Measurements from ENCODE around the gene NHSL2.

DNA sequence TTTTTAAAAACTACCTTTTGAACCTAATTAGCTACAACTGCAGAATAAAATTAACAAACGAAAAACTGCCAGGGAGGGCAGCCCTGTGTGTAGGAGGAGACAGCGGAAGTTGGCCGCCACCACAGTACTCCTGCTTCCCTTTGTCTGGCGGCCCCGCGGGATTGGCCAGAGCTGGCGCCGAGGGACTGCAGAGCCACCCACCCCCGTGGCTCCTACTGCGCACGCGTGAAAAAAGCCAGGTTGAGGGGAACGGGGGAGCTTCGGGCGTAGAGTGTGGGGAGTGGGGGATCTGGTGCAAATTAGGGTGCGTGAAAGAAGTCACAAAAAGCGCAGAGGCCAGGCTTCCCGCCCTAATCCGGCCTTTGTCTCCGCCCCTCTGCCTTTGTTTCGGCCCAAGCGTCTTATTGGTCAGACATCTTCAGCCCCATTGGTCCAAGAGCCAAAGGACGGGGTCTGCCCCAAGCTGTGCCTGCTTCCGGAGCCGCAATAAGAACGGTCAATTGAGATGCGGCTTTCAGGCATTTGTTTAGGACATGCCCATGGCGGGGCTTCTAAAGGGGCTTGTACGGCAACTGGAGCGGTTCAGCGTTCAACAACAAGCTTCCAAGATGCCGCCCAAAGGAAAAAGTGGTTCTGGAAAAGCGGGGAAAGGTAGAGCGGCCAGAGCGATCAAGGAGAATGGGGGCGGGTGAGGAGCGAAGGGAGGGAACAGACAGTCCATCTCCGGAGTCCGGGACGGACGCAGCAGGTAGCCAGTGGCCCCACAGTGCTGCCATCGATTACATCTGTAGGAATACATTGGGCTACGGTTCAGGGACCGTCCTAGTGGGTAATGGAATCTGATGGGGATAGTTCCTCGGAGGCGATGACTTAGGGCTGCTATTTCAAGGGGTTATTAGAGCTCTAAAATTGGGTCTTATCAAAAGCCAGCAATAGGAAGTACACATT, 270.8 kb downstream of the NHSL2 start, which contains the start of gene PIN4:
- TF ChIP-seq, protein P1, sequence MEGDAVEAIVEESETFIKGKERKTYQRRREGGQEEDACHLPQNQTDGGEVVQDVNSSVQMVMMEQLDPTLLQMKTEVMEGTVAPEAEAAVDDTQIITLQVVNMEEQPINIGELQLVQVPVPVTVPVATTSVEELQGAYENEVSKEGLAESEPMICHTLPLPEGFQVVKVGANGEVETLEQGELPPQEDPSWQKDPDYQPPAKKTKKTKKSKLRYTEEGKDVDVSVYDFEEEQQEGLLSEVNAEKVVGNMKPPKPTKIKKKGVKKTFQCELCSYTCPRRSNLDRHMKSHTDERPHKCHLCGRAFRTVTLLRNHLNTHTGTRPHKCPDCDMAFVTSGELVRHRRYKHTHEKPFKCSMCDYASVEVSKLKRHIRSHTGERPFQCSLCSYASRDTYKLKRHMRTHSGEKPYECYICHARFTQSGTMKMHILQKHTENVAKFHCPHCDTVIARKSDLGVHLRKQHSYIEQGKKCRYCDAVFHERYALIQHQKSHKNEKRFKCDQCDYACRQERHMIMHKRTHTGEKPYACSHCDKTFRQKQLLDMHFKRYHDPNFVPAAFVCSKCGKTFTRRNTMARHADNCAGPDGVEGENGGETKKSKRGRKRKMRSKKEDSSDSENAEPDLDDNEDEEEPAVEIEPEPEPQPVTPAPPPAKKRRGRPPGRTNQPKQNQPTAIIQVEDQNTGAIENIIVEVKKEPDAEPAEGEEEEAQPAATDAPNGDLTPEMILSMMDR (IDR thresholded peaks at IDR 0.05): no peak
- TF ChIP-seq EP300 (IDR thresholded peaks at IDR 0.05): peak in 1 of 2 donors; percentile 77
